Loucy (cell line): ENCODE measurements around the gene CAMK2D.

Experiments
- CTCF ChIP-seq: fragments of 200-600 bp; sonication (generic); conservative IDR thresholded peaks from 2 replicates; pipeline ENCODE4 v1.5.1; 2014; ENCODE audit warnings: mild to moderate bottlenecking, antibody characterized with exemption, low read length
- EZH2phosphoT487 ChIP-seq: fragments of 200-600 bp; IDR thresholded peaks from 2 replicates; pipeline ENCODE4 v1.6.1; 2018; ENCODE audit warnings: antibody characterized with exemption, mild to moderate bottlenecking, moderate library complexity, borderline replicate concordance

- TF ChIP-seq CTCF (no peak), EZH2phosphoT487 (no peak)
These were observed 96.5 kb downstream of the CAMK2D start for GRCh38 chr4:113665036-113665435.
